DND-41 (cell line): ENCODE results near the gene SGIP1.

Experiments used
- ATAC-seq: fragments of 200-7000 bp; cut with Tn5 transposase; 3 replicates; pipeline ENCODE4 v1.9.1; 2021; ENCODE audit warnings: low read depth; ENCODE audit not compliant: insufficient read depth
- DNase-seq: peaks from one replicate; pipeline ENCODE4 v3.0.0-alpha.2; 2020
- H2AFZ ChIP-seq: 2 replicates; pipeline ENCODE4 v1.6.0; 2012; ENCODE audit warnings: low read depth, low read length
- H3K27ac ChIP-seq: 2 replicates; pipeline ENCODE4 v1.5.1; 2012; ENCODE audit warnings: low read length, inconsistent platforms
- H3K27me3 ChIP-seq: fragments of 200-600 bp; sonication (generic); 2 replicates; pipeline ENCODE4 v1.6.0; 2012; ENCODE audit warnings: low read length, mild to moderate bottlenecking, inconsistent platforms; ENCODE audit not compliant: insufficient read depth, poor library complexity
- H3K36me3 ChIP-seq: 2 replicates; pipeline ENCODE4 v1.5.1; 2012; ENCODE audit warnings: low read length, inconsistent platforms; ENCODE audit not compliant: insufficient read depth
- H3K4me1 ChIP-seq: 2 replicates; pipeline ENCODE4 v1.5.1; 2012; ENCODE audit warnings: mild to moderate bottlenecking, low read length; ENCODE audit not compliant: insufficient read depth
- H3K4me2 ChIP-seq: 2 replicates; pipeline ENCODE4 v1.6.0; 2012; ENCODE audit warnings: mild to moderate bottlenecking, moderate library complexity, low read length, inconsistent platforms; ENCODE audit not compliant: insufficient read depth
- H3K4me3 ChIP-seq, 2 experiments: fragments of 200-600 bp in 1 of 2; shearing (Covaris generic) in 1 of 2; 2 replicates each; pipeline ENCODE4 v1.5.1; 2012 to 2016; ENCODE audit warnings: inconsistent platforms in 2 of 2, low read length in 2 of 2, mild to moderate bottlenecking in 2 of 2, low read depth in 1 of 2, moderate library complexity in 1 of 2
- H3K79me2 ChIP-seq: 2 replicates; pipeline ENCODE4 v1.6.0; 2012; ENCODE audit warnings: low read length, inconsistent platforms; ENCODE audit not compliant: insufficient read depth
- H3K9ac ChIP-seq: 2 replicates; pipeline ENCODE4 v1.6.0; 2012; ENCODE audit warnings: low read depth, mild to moderate bottlenecking, inconsistent platforms, low read length, moderate library complexity
- H3K9me3 ChIP-seq: 2 replicates; pipeline ENCODE4 v1.5.1; 2012; ENCODE audit warnings: low read length, moderate library complexity, mild to moderate bottlenecking, inconsistent platforms; ENCODE audit not compliant: insufficient read depth, severe bottlenecking
- H4K20me1 ChIP-seq: 2 replicates; pipeline ENCODE4 v1.6.0; 2012; ENCODE audit warnings: low read length; ENCODE audit not compliant: insufficient read depth
- EZH2 ChIP-seq: IDR thresholded peaks from 3 replicates; pipeline ENCODE4 v1.6.1; 2012; ENCODE audit warnings: borderline replicate concordance, low read depth, mild to moderate bottlenecking, moderate library complexity, low read length, inconsistent platforms; ENCODE audit not compliant: severe bottlenecking
- TF ChIP-seq, protein P1 (sequence below): IDR thresholded peaks from 2 replicates; pipeline ENCODE4 v1.5.1; 2012; ENCODE audit warnings: borderline replicate concordance, low read length, moderate library complexity, mild to moderate bottlenecking; ENCODE audit not compliant: poor library complexity, severe bottlenecking; ENCODE audit errors: extremely low read depth

SGIP1 gene

DNA sequence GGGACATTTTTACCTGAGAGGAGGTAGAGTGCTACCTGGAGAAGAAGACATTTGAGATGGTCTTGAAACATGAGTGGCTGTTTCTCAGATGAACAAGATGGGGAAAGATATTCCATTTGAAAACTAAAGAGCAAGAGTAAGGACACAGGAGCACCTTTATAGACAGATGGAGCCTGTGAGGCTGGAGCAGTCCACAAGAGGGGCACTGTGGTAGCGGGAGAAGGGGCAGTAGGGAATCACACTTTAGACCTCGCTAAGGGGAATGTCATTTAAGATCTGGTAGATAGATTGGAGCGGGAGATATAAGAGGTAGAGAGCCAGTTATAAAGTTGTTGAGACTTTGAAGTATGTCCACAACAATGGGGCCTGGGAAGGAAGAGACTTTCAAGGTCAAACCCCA, 241.7 kb downstream of the SGIP1 start:
- no peak for DNase-seq
- no peak overlapping the region for H3K9ac ChIP-seq
- no peaks in the 10 kb centered on the region for H3K9me3 ChIP-seq
- ATAC-seq = no peak
- no peaks in the 10 kb centered on the region for H4K20me1 ChIP-seq
- no peaks in the 10 kb centered on the region for H3K36me3 ChIP-seq
- H3K4me2 ChIP-seq = no peak overlapping the region
- peaks cover 8% of the 10 kb centered on the region for H3K4me1 ChIP-seq
- no peaks in the 10 kb centered on the region for H3K79me2 ChIP-seq
- H3K4me3 ChIP-seq = no peak overlapping the region
- H2AFZ ChIP-seq = no peak overlapping the region
- H3K27ac ChIP-seq = no peak overlapping the region
- H3K27me3 ChIP-seq = no peaks in the 10 kb centered on the region
- TF ChIP-seq EZH2 = no peak
- TF ChIP-seq, protein P1, sequence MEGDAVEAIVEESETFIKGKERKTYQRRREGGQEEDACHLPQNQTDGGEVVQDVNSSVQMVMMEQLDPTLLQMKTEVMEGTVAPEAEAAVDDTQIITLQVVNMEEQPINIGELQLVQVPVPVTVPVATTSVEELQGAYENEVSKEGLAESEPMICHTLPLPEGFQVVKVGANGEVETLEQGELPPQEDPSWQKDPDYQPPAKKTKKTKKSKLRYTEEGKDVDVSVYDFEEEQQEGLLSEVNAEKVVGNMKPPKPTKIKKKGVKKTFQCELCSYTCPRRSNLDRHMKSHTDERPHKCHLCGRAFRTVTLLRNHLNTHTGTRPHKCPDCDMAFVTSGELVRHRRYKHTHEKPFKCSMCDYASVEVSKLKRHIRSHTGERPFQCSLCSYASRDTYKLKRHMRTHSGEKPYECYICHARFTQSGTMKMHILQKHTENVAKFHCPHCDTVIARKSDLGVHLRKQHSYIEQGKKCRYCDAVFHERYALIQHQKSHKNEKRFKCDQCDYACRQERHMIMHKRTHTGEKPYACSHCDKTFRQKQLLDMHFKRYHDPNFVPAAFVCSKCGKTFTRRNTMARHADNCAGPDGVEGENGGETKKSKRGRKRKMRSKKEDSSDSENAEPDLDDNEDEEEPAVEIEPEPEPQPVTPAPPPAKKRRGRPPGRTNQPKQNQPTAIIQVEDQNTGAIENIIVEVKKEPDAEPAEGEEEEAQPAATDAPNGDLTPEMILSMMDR = no peak

DNA sequence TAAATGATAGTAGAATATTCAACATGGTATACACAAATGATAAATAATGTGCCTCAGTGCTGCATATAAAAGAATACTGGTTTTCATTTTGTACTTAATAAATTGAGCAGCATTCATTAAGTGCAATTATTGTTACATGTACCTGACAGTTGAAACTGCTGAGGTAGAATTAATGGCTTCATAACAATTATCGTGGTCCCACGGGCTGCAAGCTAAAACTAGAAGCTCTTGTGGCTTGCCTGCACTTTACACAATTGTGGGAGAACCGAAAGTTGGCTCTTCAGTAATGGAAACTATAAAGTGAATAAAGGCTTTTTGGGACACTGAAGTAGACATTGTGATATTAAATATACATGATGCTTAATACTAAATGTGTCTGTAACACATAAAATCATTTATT, 243.9 kb downstream of the SGIP1 start:
- no peaks in the 10 kb centered on the region for H3K79me2 ChIP-seq
- DNase-seq (no peak), ATAC-seq (no peak)
- no peak for TF ChIP-seq EZH2
- TF ChIP-seq, protein P1 = no peak
- H4K20me1 ChIP-seq = no peaks in the 10 kb centered on the region
- H3K27ac ChIP-seq = no peak overlapping the region
- no peak overlapping the region for H3K4me2 ChIP-seq
- H3K9me3 ChIP-seq = no peaks in the 10 kb centered on the region
- H3K27me3 ChIP-seq = no peaks in the 10 kb centered on the region
- H3K36me3 ChIP-seq = no peaks in the 10 kb centered on the region
- no peak overlapping the region for H3K9ac ChIP-seq
- H2AFZ ChIP-seq = no peak overlapping the region
- no peaks in the 10 kb centered on the region for H3K4me1 ChIP-seq
- no peak overlapping the region for H3K4me3 ChIP-seq

DNA sequence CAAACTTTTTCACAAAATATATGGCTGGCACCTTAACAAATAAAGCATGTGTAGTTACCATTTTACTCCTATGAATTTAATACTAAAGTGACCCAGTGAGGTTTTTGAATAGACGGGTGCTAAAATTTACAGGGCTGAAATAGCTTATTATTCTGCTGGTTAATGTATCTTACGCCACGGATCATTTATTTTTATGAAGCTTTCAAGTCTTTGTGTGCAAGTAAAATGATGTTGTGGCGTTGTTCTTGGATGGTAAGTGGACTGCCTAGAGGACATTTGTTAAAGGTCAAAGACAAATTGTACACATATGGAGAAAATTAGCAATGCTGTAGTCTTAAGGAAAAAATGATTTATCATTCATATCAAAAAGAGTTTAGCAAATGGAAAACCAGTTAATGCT, 244.3 kb downstream of the SGIP1 start:
- H2AFZ ChIP-seq = no peak overlapping the region
- no peak overlapping the region for H3K4me2 ChIP-seq
- no peak for DNase-seq

More for the DNA sequence above, 244.3 kb downstream of the SGIP1 start:
- Histone ChIP-seq H3K4me1 (no peaks in the 10 kb centered on the region), H3K27ac (no peak overlapping the region), H3K27me3 (no peaks in the 10 kb centered on the region), H3K9me3 (no peaks in the 10 kb centered on the region), H3K4me3 (no peak overlapping the region), H3K36me3 (no peaks in the 10 kb centered on the region), H3K9ac (no peak overlapping the region), H4K20me1 (no peaks in the 10 kb centered on the region), H3K79me2 (no peaks in the 10 kb centered on the region)
- no peak for TF ChIP-seq EZH2
- TF ChIP-seq, protein P1 = no peak
- ATAC-seq = no peak
